Spleen (tissue), 11 donors: Measurements from ENCODE around the gene LOXL1. TPM values are rescaled to one million over a fixed set of nuclear protein-coding genes. Genes with fewer than 3 reads are reported as not detected.

Experiments
- DNase-seq: peaks from one replicate; pipeline ENCODE4 v3.0.0-alpha.2; 2020
- H3K27ac ChIP-seq, 8 donors: fragments of 200-600 bp; sonication (generic) in 7 of 8; 1 replicate in 4 of 8; 2 replicates in 4 of 8; pipeline versions ENCODE4 v1.5.0 to v1.8.0; 2016 to 2021; ENCODE audit warnings: inconsistent platforms in 4 of 8, mild to moderate bottlenecking in 4 of 8, moderate library complexity in 1 of 8
- H3K27me3 ChIP-seq, 7 donors: fragments of 200-600 bp; sonication (generic) in 6 of 7; replicated peaks in 1 of 7; 1 replicate in 4 of 7; 2 replicates in 3 of 7; pipeline versions ENCODE4 v1.5.0 to v1.8.0; 2016 to 2021; ENCODE audit warnings: inconsistent platforms in 3 of 7, mild to moderate bottlenecking in 1 of 7
- H3K36me3 ChIP-seq, 6 donors: fragments of 200-600 bp; sonication (generic) in 5 of 6; 1 replicate in 4 of 6; 2 replicates in 2 of 6; pipeline versions ENCODE4 v1.5.0 to v1.8.0; 2016 to 2021; ENCODE audit warnings: inconsistent platforms in 2 of 6
- H3K4me1 ChIP-seq, 6 donors: fragments of 200-600 bp; sonication (generic) in 5 of 6; 1 replicate in 3 of 6; 2 replicates in 3 of 6; pipeline versions ENCODE4 v1.5.0 to v1.8.0; 2016 to 2021; ENCODE audit warnings: inconsistent platforms in 3 of 6
- H3K4me3 ChIP-seq, 8 donors: fragments of 200-600 bp; sonication (generic) in 7 of 8; 1 replicate in 4 of 8; 2 replicates in 4 of 8; pipeline versions ENCODE4 v1.5.0 to v1.8.0; 2016 to 2021; ENCODE audit warnings: inconsistent platforms in 4 of 8, mild to moderate bottlenecking in 4 of 8, moderate library complexity in 2 of 8
- H3K9me3 ChIP-seq, 8 donors: fragments of 200-600 bp; sonication (generic) in 7 of 8; 1 replicate in 4 of 8; 2 replicates in 4 of 8; pipeline versions ENCODE4 v1.5.0 to v1.8.0; 2016 to 2021; ENCODE audit warnings: inconsistent platforms in 4 of 8
- POLR2A ChIP-seq, 3 donors: fragments of 450-650 bp; IDR thresholded peaks; one replicate each; pipeline ENCODE4 v1.5.1; 2017; ENCODE audit warnings: antibody characterized with exemption in 3 of 3, mild to moderate bottlenecking in 1 of 3
- POLR2AphosphoS5 ChIP-seq, 3 donors: sonication (generic); formaldehyde crosslinking; IDR thresholded peaks; one replicate each; pipeline ENCODE4 v1.5.1; 2017; ENCODE audit warnings: antibody characterized with exemption in 3 of 3
- WGBS, 5 donors: extraction: QIAGEN DNeasy Blood & Tissue Kit in 3 of 5; methylation state at CpG; one replicate each; pipeline versions ENCODE4 v1.1.5 to v1.1.7; 2013 to 2018; 5-methylcytosine and 5-hydroxymethylcytosine counted together
- intact Hi-C: fragments of 100-400 bp; cut with DNase I; formaldehyde crosslinking; loops from one replicate; pipeline ENCODE4 v1.15.0; 2023; ENCODE audit warnings: low total_unique reads
- polyA plus RNA-seq, 3 donors: library from polyadenylated mRNA; stranded (reverse); fragments of 200-250 nt; gene quantifications; one replicate each; pipeline ENCODE4 v1.2.1, GENCODE V29; 2013
- total RNA-seq, 7 donors: library from RNA; depleted of rRNA in 3 of 7; stranded (reverse); fragments of >200 nt in 3 of 7; fragmentation: NEBNext Ultra II Directional in 4 of 7; extraction: Animal tissue kit (Norgen Biotek cat#: 25700) in 4 of 7; gene quantifications; one replicate each; pipeline versions ENCODE4 v1.1.0 to v1.2.1, GENCODE V29; 2016 to 2021
- TF ChIP-seq, protein P1 (sequence below), 11 experiments: fragments of 200-600 bp in 7 of 11; fragments of 450-650 bp in 4 of 11; sonication (generic) in 4 of 11; IDR thresholded peaks in 8 of 11; conservative IDR thresholded peaks in 3 of 11; 1 replicate in 7 of 11; 2 replicates in 4 of 11; pipeline versions ENCODE4 v1.4.0 to v1.8.0; 2016 to 2021; ENCODE audit warnings: antibody characterized with exemption in 11 of 11, inconsistent platforms in 4 of 11, mild to moderate bottlenecking in 1 of 11
- donor health status: healthy with polysubstance abuse.
- donor health status: DM: no; HTN: no; CAD: no; lungs with moderate emphysema.
- donor health status: DM: no; HTN: no; CAD: no.
- donor health status: Bipolar disorder and iron deficiency.
- donor health status: healthy.
- donor health status: DM: no; HTN: no; CAD: no.
- donor health status: DM: yes; HTN: yes; CAD: no.

LOXL1 gene
- total and polyA plus RNA-seq, 10 donors = 3.3 to 11.3 (median 8.1) TPM

GRCh38 chr15:73979636-73980035 lies 53.4 kb downstream of the LOXL1 start:
- Histone ChIP-seq H3K27me3 (peaks cover 0 to 18% (median 0%) of the 10 kb centered on the region in 7 donors), H3K9me3 (no peaks in the 10 kb centered on the region), H3K4me1 (peaks cover 28 to 56% (median 40%) of the 10 kb centered on the region in 6 donors), H3K36me3 (peaks cover 0 to 9% (median 0%) of the 10 kb centered on the region in 6 donors), H3K4me3 (no peak overlapping the region), H3K27ac (no peak overlapping the region)
- TF ChIP-seq POLR2A (IDR thresholded peaks at IDR 0.05) (no peak), POLR2AphosphoS5 (IDR thresholded peaks at IDR 0.05) (no peak)
- TF ChIP-seq, protein P1, sequence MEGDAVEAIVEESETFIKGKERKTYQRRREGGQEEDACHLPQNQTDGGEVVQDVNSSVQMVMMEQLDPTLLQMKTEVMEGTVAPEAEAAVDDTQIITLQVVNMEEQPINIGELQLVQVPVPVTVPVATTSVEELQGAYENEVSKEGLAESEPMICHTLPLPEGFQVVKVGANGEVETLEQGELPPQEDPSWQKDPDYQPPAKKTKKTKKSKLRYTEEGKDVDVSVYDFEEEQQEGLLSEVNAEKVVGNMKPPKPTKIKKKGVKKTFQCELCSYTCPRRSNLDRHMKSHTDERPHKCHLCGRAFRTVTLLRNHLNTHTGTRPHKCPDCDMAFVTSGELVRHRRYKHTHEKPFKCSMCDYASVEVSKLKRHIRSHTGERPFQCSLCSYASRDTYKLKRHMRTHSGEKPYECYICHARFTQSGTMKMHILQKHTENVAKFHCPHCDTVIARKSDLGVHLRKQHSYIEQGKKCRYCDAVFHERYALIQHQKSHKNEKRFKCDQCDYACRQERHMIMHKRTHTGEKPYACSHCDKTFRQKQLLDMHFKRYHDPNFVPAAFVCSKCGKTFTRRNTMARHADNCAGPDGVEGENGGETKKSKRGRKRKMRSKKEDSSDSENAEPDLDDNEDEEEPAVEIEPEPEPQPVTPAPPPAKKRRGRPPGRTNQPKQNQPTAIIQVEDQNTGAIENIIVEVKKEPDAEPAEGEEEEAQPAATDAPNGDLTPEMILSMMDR (IDR thresholded peaks at IDR 0.05 in 8 of 11, conservative IDR thresholded peaks at IDR 0.05 in 3 of 11) = no peak
- 94 to 100% (median 94%) methylated on average over 1 of the region's 1 CpG for WGBS, 5 donors
- intact Hi-C loops = loop anchor here (10.0 kb wide), 2 partner anchors 55 to 145 kb away; no protein-coding TSS in a partner anchor
- DNase-seq = no peak

DNA sequence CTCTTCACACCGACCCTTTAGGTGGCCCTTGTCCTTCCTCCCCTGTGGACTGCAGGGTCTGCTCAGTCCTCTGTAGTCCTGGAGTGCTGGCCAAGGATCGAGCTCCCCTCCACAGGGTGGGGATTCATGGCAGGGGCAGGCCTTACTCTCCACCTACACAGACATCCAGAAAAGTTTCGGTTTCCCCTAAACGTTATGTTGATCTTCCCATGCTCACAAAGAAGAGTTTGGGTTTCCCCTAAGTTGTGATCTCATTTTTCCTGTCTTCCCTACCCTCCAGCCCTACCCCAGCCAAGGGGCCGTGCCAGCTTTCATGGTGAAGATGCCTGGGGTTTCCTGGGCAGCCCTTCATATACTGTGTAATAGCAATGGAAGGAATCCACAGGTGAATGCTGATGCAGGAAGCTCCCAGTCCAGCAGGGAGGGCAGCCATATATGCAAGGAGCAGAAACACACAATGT lies 55.5 kb downstream of the LOXL1 start:
- Histone ChIP-seq H3K27me3 (no peaks in the 10 kb centered on the region), H3K36me3 (peaks cover 0 to 11% (median 0%) of the 10 kb centered on the region in 6 donors), H3K4me3 (no peak overlapping the region), H3K4me1 (peaks cover 32 to 68% (median 57%) of the 10 kb centered on the region in 6 donors), H3K9me3 (no peaks in the 10 kb centered on the region), H3K27ac (peak overlapping the region in 7 of 8 donors; percentile 60 to 94 (median 78))
- TF ChIP-seq POLR2A (IDR thresholded peaks at IDR 0.05) (no peak), POLR2AphosphoS5 (IDR thresholded peaks at IDR 0.05) (no peak)
- TF ChIP-seq, protein P1 (IDR thresholded peaks at IDR 0.05 in 8 of 11, conservative IDR thresholded peaks at IDR 0.05 in 3 of 11) = no peak
- intact Hi-C loops = no loop called here
- WGBS, 5 donors = 21 to 38% (median 24%) methylated on average over 5 of the region's 5 CpGs
- no peak for DNase-seq

GRCh38 chr15:73982222-73982962 lies 56.1 kb downstream of the LOXL1 start:
- peaks cover 34 to 74% (median 63%) of the 10 kb centered on the region in 6 donors for H3K4me1 ChIP-seq
- no peaks in the 10 kb centered on the region for H3K9me3 ChIP-seq
- peak; percentile 90 for DNase-seq
- H3K4me3 ChIP-seq = peak overlapping the region in 1 of 8 donors; percentile 23
- TF ChIP-seq, protein P1 (IDR thresholded peaks at IDR 0.05 in 8 of 11, conservative IDR thresholded peaks at IDR 0.05 in 3 of 11) = no peak
- TF ChIP-seq POLR2AphosphoS5 (IDR thresholded peaks at IDR 0.05) = peak; percentile 55 to 84 (median 73)
- intact Hi-C loops = no loop called here
- peaks cover 0 to 16% (median 0%) of the 10 kb centered on the region in 6 donors for H3K36me3 ChIP-seq
- no peaks in the 10 kb centered on the region for H3K27me3 ChIP-seq
- WGBS, 5 donors = 16 to 23% (median 19%) methylated on average over 7 to 8 of the region's 8 CpGs
- H3K27ac ChIP-seq = peak overlapping the region; percentile 32 to 94 (median 77)

GRCh38 chr15:73983211-73983727 lies 57.0 kb downstream of the LOXL1 start:
- WGBS, 5 donors = 40 to 70% (median 56%) methylated on average over 5 to 10 of the region's 10 CpGs
- peaks cover 41 to 83% (median 72%) of the 10 kb centered on the region in 6 donors for H3K4me1 ChIP-seq
- intact Hi-C loops = no loop called here

More at GRCh38 chr15:73983211-73983727, 57.0 kb downstream of the LOXL1 start:
- Histone ChIP-seq H3K9me3 (no peaks in the 10 kb centered on the region), H3K4me3 (no peak overlapping the region), H3K27me3 (no peaks in the 10 kb centered on the region), H3K36me3 (peaks cover 0 to 20% (median 0%) of the 10 kb centered on the region in 6 donors), H3K27ac (peak overlapping the region in 7 of 8 donors; percentile 60 to 94 (median 78))
- TF ChIP-seq POLR2A (IDR thresholded peaks at IDR 0.05) = no peak
- TF ChIP-seq, protein P1 (IDR thresholded peaks at IDR 0.05 in 8 of 11, conservative IDR thresholded peaks at IDR 0.05 in 3 of 11) = no peak
- TF ChIP-seq POLR2AphosphoS5 (IDR thresholded peaks at IDR 0.05) = no peak
- no peak for DNase-seq
